Lower leg skin (tissue), 3 donors: ENCODE measurements around the gene RBFOX2.

Source experiments
- CTCF ChIP-seq, 3 donors: fragments of 450-650 bp; IDR thresholded peaks; one replicate each; pipeline ENCODE4 v1.5.1; 2016; ENCODE audit warnings: antibody characterized with exemption in 3 of 3, mild to moderate bottlenecking in 3 of 3, moderate library complexity in 2 of 3
- POLR2A ChIP-seq, 2 donors: fragments of 450-650 bp; IDR thresholded peaks; one replicate each; pipeline ENCODE4 v1.6.1; 2016 to 2017; ENCODE audit warnings: antibody characterized with exemption in 2 of 2, mild to moderate bottlenecking in 1 of 2, moderate library complexity in 1 of 2

- TF ChIP-seq CTCF (IDR thresholded peaks at IDR 0.05): no peak
- TF ChIP-seq POLR2A (IDR thresholded peaks at IDR 0.05): no peak
Measured at GRCh38 chr22:35879351-35879750, 149.3 kb downstream of the RBFOX2 start.
